ENCODE measurements around the gene GALNT18.

DNA sequence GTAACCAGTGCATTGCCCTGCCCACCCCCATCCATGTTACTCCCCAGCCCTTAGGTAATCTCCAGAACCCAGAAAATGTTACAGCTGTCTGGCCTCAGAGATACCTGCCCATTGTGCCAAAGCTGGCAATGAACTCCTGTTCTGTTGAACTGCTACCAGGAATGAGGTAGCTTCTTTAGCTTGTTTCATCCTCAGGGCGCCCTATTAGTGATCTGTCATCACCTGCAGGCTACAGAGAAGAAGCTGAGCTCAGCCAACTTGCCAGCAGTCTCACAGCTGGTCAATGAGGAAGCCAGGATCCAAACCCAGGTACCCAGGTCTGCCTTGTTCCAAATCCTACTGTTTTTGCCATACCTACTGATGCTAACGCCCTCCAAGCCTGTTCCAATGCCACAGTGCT is 88.7 kb downstream of the GALNT18 start:
- TF ChIP-seq, protein P1, sequence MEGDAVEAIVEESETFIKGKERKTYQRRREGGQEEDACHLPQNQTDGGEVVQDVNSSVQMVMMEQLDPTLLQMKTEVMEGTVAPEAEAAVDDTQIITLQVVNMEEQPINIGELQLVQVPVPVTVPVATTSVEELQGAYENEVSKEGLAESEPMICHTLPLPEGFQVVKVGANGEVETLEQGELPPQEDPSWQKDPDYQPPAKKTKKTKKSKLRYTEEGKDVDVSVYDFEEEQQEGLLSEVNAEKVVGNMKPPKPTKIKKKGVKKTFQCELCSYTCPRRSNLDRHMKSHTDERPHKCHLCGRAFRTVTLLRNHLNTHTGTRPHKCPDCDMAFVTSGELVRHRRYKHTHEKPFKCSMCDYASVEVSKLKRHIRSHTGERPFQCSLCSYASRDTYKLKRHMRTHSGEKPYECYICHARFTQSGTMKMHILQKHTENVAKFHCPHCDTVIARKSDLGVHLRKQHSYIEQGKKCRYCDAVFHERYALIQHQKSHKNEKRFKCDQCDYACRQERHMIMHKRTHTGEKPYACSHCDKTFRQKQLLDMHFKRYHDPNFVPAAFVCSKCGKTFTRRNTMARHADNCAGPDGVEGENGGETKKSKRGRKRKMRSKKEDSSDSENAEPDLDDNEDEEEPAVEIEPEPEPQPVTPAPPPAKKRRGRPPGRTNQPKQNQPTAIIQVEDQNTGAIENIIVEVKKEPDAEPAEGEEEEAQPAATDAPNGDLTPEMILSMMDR (IDR thresholded peaks at IDR 0.05), result no peak
- TF ChIP-seq POLR2A (IDR thresholded peaks at IDR 0.05), result no peak

Measured in prostate gland (tissue), 2 donors.